Fibroblast of lung (primary cell): ENCODE data around the gene AGRN. TPM values are rescaled to one million over a fixed set of nuclear protein-coding genes. Genes with fewer than 3 reads are reported as not detected.
"Not testable (repeated sequence)": the region's sequence is repeated elsewhere in the genome, so short reads cannot be mapped to it uniquely, and the experiment has no call there.

Experiments
- DNase-seq, 2 donors: peaks; one replicate each; pipeline versions ENCODE4 v3.0.0 to v3.0.0-alpha.2; 2010; ENCODE audit warnings: low read depth in 2 of 2
- H2AFZ ChIP-seq: 2 replicates; pipeline ENCODE4 v1.5.1; 2012; ENCODE audit warnings: low read length, control low read depth, inconsistent platforms
- H3K27ac ChIP-seq: 2 replicates; pipeline ENCODE4 v1.5.1; 2011; ENCODE audit warnings: low read length, control low read depth; ENCODE audit not compliant: insufficient read depth
- H3K27me3 ChIP-seq: 2 replicates; pipeline ENCODE4 v1.5.1; 2011; ENCODE audit warnings: mild to moderate bottlenecking, low read length; ENCODE audit not compliant: control insufficient read depth, insufficient read depth
- H3K36me3 ChIP-seq: 2 replicates; pipeline ENCODE4 v1.5.1; 2011; ENCODE audit warnings: low read length; ENCODE audit not compliant: control insufficient read depth, insufficient read depth
- H3K4me1 ChIP-seq: 2 replicates; pipeline ENCODE4 v1.5.1; 2011; ENCODE audit warnings: low read length; ENCODE audit not compliant: control insufficient read depth, insufficient read depth; ENCODE audit errors: extremely low read depth
- H3K4me2 ChIP-seq: 2 replicates; pipeline ENCODE4 v1.5.1; 2011; ENCODE audit warnings: low read length, control low read depth; ENCODE audit not compliant: insufficient read depth; ENCODE audit errors: extremely low read depth
- H3K4me3 ChIP-seq, 4 experiments: fragments of 200-600 bp in 1 of 4; sonication (generic) in 1 of 4; replicated peaks in 1 of 4; 2 replicates each; pipeline ENCODE4 v1.5.1; 2011 to 2016; ENCODE audit warnings: low read length in 4 of 4, low read depth in 3 of 4, mild to moderate bottlenecking in 3 of 4, control low read depth in 2 of 4, inconsistent platforms in 1 of 4, mixed read lengths in 1 of 4; ENCODE audit not compliant: insufficient read depth in 1 of 4; ENCODE audit errors: control extremely low read depth in 1 of 4
- H3K79me2 ChIP-seq: 2 replicates; pipeline ENCODE4 v1.5.1; 2012; ENCODE audit warnings: mild to moderate bottlenecking, low read length, inconsistent platforms; ENCODE audit not compliant: control insufficient read depth, insufficient read depth
- H3K9ac ChIP-seq: 2 replicates; pipeline ENCODE4 v1.5.1; 2011; ENCODE audit warnings: mild to moderate bottlenecking, low read length, control low read depth; ENCODE audit not compliant: insufficient read depth
- H3K9me3 ChIP-seq: 2 replicates; pipeline ENCODE4 v1.5.1; 2012; ENCODE audit warnings: low read depth, low read length; ENCODE audit not compliant: control insufficient read depth, insufficient read depth
- H4K20me1 ChIP-seq: 2 replicates; pipeline ENCODE4 v1.5.1; 2011; ENCODE audit warnings: low read length; ENCODE audit not compliant: control insufficient read depth, insufficient read depth; ENCODE audit errors: extremely low read depth
- EZH2 ChIP-seq: IDR thresholded peaks from 2 replicates; pipeline ENCODE4 v1.5.1; 2012; ENCODE audit warnings: low read length, control low read depth, mild to moderate bottlenecking; ENCODE audit errors: missing control alignments
- polyA plus RNA-seq, 2 donors: library from polyadenylated mRNA; depleted of rRNA in 1 of 2; stranded (reverse) in 1 of 2; unstranded in 1 of 2; fragments of >200 nt; gene quantifications; 2 replicates each; pipeline ENCODE4 v1.2.1, GENCODE V29; 2011 to 2012; ENCODE audit warnings: missing spikeins in 1 of 2
- total RNA-seq: library from RNA; depleted of rRNA; stranded (reverse); fragments of >200 nt; gene quantifications from 2 replicates; pipeline ENCODE4 v1.2.1, GENCODE V29; 2014
- TF ChIP-seq, protein P1 (sequence below), 2 donors: IDR thresholded peaks in 1 of 2; conservative IDR thresholded peaks in 1 of 2; 1 replicate in 1 of 2; 2 replicates in 1 of 2; pipeline ENCODE4 v1.5.1; 2011 to 2012; ENCODE audit warnings: low read length in 2 of 2, control low read depth in 1 of 2, inconsistent platforms in 1 of 2, low read depth in 1 of 2, mild to moderate bottlenecking in 1 of 2

The AGRN gene
- total and polyA plus RNA-seq, 2 donors (not counting 1 experiment from before 2014, with no cell fraction given) = 20.7 to 50.9 TPM

DNA sequence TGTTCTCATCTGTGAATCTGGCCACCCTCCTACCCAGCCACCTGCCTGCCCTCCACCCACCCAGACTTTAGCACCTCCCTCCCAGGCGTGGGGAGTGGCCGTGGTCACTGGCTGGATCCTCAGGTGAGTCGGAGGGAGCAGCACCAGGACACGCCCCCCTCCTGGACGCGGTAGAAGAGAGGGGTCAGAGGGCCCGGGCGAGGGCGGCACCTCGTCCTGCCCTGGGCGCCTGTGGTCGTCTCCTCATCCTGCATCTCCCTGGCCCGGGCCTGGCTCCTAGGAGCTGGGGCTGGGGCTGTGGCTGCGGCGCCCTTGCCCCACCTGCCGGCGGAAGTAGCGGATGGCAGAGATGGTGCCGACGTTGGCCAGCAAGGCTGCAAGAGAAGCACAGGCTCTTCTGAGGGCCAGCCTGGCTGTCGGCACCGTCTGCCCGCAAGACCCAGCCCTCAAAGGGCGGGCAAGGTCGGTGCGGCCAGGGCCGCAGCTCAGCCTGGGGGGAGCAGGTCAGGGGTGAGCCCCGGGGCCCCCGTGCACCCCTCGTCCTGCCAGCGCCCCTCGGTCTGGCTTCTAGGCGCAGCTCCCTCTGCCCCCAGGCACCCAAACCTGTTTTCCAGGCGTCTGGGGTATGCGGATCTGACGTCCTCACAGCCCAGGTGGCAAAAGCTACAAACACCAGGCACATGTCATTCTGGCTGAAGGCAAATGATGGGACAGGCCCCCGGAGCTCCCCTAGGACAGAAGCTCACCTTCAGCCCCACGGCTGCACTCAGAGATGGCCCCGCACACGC, 43.8 kb upstream of the AGRN start:
- TF ChIP-seq, protein P1, sequence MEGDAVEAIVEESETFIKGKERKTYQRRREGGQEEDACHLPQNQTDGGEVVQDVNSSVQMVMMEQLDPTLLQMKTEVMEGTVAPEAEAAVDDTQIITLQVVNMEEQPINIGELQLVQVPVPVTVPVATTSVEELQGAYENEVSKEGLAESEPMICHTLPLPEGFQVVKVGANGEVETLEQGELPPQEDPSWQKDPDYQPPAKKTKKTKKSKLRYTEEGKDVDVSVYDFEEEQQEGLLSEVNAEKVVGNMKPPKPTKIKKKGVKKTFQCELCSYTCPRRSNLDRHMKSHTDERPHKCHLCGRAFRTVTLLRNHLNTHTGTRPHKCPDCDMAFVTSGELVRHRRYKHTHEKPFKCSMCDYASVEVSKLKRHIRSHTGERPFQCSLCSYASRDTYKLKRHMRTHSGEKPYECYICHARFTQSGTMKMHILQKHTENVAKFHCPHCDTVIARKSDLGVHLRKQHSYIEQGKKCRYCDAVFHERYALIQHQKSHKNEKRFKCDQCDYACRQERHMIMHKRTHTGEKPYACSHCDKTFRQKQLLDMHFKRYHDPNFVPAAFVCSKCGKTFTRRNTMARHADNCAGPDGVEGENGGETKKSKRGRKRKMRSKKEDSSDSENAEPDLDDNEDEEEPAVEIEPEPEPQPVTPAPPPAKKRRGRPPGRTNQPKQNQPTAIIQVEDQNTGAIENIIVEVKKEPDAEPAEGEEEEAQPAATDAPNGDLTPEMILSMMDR (conservative IDR thresholded peaks at IDR 0.05 in 1 of 2, IDR thresholded peaks at IDR 0.05 in 1 of 2; ENCODE audit: low read depth in 1 of 2, low read length in 2 of 2) = peak; percentile 35 to 53
- TF ChIP-seq EZH2 = no peak
- peak overlapping the region; percentile 44 for H2AFZ ChIP-seq
- H3K79me2 ChIP-seq = no peaks in the 10 kb centered on the region
- peak overlapping the region; percentile 23 for H3K9ac ChIP-seq
- H3K36me3 ChIP-seq = no peaks in the 10 kb centered on the region
- H3K9me3 ChIP-seq = no peaks in the 10 kb centered on the region
- no peaks in the 10 kb centered on the region for H4K20me1 ChIP-seq
- H3K27me3 ChIP-seq = no peaks in the 10 kb centered on the region
- H3K4me3 ChIP-seq = peak overlapping the region in 1 of 4 experiments; percentile 32
- peak; percentile 38 to 53 for DNase-seq
- H3K4me2 ChIP-seq = peak overlapping the region; percentile 51
- no peaks in the 10 kb centered on the region for H3K4me1 ChIP-seq
- H3K27ac ChIP-seq = no peak overlapping the region

DNA sequence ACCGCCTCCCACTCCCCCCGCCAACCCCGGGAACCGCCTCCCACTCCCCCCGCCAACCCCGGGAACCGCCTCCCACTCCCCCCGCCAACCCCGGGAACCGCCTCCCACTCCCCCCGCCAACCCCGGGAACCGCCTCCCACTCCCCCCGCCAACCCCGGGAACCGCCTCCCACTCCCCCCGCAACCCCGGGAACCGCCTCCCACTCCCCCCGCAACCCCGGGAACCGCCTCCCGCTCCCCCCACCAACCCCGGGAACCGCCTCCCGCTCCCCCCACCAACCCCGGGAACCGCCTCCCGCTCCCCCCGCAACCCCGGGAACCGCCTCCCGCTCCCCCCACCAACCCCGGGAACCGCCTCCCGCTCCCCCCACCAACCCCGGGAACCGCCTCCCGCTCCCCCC, 43.1 kb upstream of the AGRN start:
- H3K9me3 ChIP-seq, H3K79me2 ChIP-seq, H3K4me3 ChIP-seq, H3K4me2 ChIP-seq, H3K27me3 ChIP-seq, H3K36me3 ChIP-seq, H3K4me1 ChIP-seq, DNase-seq, H2AFZ ChIP-seq, H3K27ac ChIP-seq, H3K9ac ChIP-seq, H4K20me1 ChIP-seq: not testable (repeated sequence)

DNA sequence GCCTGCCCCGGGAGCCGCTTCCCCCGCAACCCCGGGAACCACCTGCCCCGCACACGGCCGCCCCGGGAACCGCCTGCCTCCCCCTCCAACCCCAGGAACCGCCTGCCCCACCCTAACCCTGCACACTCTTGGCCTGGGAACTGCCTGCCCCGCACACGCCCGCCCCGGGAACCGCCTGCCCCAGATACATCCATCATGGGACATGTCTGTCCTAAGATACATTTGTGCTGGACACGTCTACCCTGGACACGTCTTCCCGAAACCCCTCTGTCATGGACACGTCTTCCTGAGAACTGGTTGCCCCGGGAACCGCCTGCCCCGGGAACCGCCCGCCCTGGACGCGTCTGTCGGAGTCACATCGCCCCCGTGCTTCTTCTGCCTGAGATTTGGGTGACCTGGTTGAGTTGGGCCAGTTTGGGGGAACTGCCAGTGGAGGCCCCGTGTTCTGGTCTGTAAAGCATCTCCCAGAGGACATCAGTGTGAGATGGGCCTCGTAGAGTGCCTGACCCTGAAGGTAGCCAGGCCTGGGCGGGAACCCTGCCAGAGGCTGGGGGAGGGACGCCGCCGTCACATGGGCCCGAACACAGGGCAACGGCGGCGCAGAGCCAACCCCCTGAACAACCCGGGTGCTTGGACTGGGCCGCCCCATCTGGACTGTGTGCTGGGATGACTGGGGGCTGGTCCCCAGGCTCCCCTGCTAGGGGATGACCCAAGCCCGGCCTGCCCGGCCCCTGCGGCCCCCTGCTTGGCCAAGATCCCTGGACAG, 41.7 kb upstream of the AGRN start:
- no peaks in the 10 kb centered on the region for H4K20me1 ChIP-seq
- H3K27me3 ChIP-seq = peaks cover 2% of the 10 kb centered on the region
- H3K36me3 ChIP-seq = no peaks in the 10 kb centered on the region
- no peak overlapping the region for H3K27ac ChIP-seq
- H3K4me2 ChIP-seq = no peak overlapping the region
- H3K4me1 ChIP-seq = no peaks in the 10 kb centered on the region
- no peak overlapping the region for H3K4me3 ChIP-seq
- no peak overlapping the region for H2AFZ ChIP-seq
- H3K79me2 ChIP-seq = no peaks in the 10 kb centered on the region
- no peak for DNase-seq
- TF ChIP-seq, protein P1 (conservative IDR thresholded peaks at IDR 0.05 in 1 of 2, IDR thresholded peaks at IDR 0.05 in 1 of 2; ENCODE audit: low read depth in 1 of 2, low read length in 2 of 2) = no peak
- no peak for TF ChIP-seq EZH2
- no peaks in the 10 kb centered on the region for H3K9me3 ChIP-seq
- no peak overlapping the region for H3K9ac ChIP-seq
